GM19328 (cell line): Measurements from ENCODE around the gene RAD51B.
A peak's percentile ranks its signal among the peaks of the same experiment; 100 is the strongest.

Experiments used
- ATAC-seq: cut with Tn5 transposase; IDR thresholded peaks from one replicate; pipeline ENCODE4 v1.9.1; 2021; ENCODE audit warnings: mild to moderate bottlenecking, moderate library complexity; ENCODE audit not compliant: unreplicated experiment

RAD51B gene

DNA sequence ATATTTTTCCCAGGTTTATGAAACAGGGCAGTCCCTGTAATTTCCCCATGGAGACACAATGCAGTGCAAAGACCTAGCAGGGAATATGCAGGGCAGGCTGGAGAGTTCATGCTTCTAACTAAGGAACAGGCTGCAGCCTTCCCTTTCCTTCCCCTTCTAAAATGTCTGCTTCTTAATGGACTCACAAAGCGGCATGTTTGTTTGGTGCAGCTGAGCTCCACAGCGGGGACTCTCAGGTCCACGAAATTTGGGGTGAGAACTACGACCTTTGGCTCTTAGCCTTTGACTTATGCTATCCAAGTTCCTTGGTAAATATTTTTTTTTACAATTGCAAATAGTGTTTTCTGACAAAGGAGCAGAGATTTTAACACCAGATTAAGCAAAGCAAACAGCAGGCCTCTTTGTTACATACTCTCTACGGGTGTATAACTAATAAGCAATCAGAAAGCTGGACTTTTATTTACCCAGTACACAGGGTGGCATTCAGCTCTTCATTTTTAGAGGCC lies 649.7 kb downstream of the RAD51B start:
- no peak for ATAC-seq

DNA sequence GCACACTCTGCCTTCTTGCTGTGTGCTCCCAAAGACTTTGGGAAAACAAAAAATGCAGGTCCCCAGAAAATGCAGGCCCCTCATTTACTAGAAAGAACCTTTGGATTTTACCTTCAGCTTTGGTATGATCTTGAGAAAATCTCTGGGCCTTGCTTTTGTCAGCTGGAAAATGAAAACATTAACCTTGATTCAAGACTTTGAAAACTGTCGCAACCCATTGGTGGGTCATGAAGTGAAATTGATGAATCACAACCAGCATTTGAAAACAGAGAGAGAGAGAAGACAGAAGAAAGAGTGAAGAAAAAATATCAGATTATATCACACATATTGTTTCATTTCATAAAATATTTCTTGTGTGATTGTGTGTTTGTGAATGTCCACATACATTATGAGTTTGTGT lies 650.8 kb downstream of the RAD51B start:
- no peak for ATAC-seq

DNA sequence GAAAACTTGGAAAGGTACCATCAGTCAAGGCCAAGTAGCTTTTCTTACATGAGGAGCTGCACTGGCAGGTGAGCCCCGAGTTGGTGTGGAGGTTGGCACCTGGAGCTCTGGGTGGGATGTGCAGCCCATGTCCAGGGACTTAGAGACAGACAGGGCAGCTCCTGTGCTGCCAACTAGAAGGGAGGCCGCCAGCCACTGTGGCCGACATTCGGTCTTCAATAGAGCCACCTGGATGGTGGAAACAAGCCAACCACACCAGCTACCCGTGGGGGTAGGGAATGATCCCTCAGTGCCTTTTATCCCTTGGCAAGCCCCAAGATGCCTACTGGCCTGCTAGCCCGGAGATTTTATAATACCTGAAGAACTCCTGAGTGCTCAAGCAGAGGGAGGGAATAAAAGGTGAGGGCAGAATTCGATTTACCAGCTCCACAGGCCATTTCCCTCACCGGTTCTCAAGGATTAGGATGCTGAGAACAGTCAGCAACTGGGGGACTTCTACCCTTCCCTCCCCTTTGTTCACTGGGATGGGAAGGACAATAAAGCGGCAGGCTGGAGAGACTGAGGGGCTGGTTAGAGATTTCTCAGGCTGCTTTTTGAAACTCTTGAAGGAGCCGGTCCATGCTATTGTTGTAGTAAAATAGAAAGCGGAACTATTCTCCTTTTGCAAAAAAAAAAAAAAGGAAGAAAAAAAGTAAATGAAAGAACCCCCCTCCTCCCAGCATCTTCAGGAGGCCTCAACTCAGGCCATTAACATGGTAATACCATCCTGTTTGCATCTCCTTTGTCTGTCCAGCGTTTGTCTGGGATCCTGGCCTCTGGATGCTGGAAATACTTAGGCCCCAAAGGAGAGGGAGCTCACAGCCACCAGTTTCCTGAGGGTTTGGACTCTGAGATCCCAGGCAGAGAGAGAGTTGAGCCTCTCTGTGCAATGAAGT lies 651.7 kb downstream of the RAD51B start:
- no peak for ATAC-seq

DNA sequence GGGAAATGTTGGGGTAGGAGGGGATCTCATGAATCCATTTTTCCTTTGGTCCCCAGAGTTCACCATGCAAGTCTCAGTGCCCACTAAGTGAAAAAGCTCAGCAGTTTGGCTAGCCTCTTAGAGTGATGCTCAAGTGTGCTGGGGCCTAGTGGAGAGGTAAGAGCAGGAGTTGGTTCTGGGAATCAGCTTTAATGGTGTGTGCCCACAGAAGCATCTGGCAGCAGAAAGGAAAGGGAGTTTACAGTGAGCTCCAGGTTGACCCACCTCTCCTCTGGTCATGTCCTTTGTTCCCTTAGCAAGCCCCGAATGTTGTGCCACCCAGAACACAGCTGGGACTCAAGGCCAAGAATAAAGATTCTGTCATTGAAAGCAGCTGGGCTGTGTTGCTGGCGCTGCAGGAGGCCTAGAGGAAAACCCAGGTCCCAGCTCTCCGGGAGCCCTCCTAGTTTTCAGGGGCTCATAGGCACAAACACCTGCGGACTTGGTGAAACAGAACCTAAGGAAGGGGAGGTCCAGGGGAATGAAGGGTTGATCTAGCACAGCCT lies 652.5 kb downstream of the RAD51B start:
- no peak for ATAC-seq

DNA sequence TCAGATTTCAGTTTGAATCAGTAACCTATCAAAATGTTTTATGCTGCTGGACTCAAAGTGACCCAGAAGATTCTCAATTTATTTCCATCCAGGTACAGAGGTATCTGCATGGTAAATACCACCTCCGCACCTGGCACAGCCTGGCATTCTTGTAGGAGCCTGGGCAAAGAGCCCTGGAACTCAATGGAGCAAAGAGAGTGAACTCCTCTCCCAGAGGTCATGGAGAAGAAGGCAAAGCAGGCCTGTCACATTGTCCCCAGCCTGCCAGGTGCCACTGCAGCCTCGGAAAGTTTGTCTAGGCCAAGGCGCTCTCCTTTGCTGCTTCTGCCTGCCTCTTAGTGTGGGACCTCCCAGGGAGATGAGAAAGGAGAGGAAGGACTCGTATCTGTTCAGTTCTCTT lies 653.5 kb downstream of the RAD51B start:
- ATAC-seq, result no peak

DNA sequence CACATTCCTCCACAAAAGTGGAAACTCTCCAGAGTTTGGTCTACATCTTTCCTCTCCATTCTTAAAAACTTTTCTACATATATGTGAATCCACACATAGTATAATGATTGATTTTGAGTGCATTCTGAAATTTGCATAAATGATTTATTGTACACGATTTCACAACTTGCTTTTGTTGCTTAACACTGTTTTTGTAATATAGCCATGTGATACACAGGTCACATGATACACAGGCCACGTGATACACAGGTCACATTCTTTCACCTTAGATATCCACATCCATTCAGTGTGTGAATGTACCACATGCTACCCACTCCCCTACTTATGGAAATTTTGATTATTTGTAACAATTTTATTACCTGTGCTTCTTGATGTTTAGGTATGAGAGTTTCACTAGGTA lies 654.2 kb downstream of the RAD51B start:
- no peak for ATAC-seq

DNA sequence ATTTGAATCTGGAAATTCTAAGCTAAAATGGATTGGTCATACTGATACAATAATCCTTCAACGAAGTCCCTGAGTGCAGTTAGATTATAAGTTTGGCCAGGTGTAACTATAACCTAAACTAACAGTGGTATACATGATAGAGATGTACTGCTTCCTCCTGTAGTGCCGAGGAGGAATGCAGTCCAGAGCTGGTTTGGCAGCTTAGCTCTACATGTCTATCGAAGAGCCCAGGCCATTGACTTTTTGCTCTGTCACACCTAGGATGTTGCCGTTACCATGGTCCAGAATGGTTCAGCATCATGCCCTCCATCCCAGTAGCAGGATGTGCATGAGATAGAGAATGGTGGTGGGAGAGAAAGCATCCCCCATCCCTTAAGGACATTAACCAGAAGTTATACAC lies 655.2 kb downstream of the RAD51B start:
- ATAC-seq, result no peak

DNA sequence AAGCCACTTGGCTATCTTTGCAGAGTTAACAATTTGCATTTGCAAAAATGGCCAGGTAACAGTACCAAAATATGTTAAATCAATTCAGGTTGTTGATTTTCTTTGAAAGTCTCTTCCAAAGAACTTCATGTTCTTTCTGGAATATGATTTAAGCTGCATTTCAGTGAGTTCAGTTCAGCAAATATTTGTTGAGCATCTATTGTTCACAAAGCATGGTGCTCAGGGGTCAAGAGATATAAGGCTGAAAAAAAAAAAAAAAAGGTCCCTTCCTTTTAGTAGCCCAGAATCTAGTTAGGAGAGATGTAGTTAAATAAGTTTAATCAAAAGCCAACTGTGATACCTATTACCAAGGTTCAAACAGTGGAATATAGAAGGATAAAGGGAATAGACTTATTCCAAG lies 656.2 kb downstream of the RAD51B start:
- ATAC-seq, result no peak

DNA sequence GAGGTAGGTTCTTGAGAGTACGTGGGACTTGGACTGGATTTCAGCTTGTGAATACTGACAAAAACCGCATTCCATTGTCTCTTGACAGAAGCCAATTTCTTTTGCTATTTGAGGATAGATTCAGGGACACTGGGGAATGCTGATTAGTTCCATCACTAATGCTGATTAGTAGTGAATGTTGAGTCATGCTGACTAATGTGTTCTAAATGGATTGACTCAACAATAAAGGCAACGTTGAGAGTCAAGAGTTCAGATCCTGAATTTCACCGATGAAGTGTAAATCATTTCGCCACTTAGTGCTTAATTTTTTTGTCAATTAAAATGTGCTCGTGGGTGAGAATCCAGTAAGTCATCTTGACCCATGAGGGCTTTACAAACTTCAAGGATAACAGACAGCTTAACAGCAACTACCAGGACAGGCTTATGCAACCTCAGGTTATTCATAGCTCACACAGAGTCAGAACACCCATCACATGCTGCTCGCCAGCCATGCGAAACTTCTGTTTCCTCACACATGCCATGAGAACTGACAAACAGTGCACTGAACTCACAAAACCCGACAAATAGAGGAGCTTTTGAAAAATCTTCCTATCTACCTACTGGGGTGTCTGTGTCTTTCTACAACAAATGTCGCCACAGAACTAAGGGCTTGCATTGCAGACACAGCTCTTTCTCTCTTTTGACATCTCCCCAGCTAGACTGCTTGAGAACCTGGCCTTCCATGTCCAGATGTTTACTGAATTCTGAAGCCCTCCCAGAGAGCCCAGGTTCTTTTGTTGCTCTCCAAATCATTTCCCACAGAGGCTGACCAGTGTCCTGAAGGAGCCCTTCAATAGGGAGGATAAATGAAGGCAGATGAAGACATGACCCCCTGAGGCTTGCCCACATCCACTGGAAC lies 656.9 kb downstream of the RAD51B start:
- ATAC-seq, result peak; percentile 85

DNA sequence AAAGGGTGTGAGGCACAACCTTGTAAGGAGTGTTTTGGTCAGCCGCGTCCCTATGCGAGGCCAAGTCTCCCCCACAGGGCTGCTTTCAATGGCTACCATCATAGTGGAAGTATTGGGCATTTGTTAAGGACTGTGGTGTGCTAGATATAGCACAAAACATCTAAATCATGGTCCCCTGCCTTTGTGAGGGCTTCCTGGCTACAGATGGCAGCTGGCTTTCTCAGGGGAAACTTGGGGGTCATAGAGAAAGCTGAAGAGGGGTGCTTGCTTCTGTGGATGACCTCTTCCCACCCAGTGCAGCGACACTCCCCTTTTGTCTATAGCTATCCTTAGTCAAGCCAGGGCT lies 657.5 kb downstream of the RAD51B start:
- ATAC-seq, result no peak

DNA sequence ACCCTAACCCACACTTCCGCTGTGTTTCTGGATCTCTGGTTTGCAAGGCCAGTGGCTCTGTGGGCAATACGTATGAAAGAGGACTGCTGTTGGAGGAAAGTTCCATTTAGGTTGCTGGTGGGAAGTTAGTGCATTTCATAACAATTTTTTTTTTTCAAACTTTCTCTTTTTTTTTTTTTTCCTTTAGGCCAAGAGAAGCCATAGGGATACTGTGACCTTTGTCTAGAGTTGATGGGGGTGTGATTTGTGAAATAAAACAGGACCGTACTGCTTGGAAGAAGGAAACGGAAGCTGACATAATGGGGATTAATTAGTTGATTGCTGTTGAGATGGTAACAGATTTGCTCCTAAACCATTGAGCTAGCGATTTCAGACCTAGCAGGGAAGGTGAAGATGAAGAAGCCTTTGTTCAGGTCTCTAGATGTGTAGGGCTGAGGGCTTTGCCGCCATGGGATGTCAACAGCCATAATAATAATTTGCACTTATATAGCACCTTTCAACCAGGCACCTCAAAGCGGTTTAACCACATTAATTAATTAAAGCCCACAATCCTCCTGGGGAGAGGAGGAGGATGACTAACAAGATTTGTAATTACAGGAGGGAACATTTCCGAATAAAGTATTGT lies 658.0 kb downstream of the RAD51B start:
- ATAC-seq, result no peak

DNA sequence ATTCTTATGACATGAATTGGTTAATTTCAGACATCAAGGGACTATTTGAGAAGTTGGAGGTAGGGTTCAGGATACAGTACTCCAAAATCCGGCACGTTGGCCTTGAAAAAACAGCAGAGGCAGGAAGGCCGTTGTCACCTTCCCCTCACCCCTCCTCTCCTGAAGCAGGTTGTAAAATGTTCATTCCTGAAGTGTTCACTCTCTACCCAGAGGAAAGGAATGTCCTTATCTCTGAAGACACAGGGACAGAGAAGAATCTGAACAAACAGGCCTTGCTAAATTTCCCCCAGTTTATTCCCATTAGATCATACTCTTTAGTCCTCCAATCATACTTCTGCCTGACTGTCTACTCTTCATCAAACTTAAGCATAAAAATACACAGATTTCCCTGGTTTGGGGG lies 659.7 kb downstream of the RAD51B start:
- no peak for ATAC-seq

DNA sequence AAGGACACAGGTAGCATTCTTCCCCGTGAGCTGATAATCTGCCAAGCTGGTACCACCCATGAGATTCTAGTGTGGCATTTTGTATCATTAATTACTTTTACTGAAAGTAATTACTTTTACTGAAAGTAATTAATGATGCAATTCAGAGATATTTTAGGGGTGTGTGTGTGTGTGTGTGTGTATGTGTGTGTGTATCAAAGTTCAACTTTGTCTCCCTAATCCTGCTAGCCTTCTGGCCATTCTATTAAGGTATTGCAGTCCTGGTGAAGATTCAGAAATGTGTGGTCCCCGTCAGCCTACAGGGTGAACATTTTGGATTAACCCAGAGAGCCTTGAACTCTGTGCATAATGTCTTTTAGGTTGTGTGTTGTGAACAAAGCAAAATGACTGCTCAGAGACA lies 662.4 kb downstream of the RAD51B start:
- ATAC-seq, result no peak

DNA sequence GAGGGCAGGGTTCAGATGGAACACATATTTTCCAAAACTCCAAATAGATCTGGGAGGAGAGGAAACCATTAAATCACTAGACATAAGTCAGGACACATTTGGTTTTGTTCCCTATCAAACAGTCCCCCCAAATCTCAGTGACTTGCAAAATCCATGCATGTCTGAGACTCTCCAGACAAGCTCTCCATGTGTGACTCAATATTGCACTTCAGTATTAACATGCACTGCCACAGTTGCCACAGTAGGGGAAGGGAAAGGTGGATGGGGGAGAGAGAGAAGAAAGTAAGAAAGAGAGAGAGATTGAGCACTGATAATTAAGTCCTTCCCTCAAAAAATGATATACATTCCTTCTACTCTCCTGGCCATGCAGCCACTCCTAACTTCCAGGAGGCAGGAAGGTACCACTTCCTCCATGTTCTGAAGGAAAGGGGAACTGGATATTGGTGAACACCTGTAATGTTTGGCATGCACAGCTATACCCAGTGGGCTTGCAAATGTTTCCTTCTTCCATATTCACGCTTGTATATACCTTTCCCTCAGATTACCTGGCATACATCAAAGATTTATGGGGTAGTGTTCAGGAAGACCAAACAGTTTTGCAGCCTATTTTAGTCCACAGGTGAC lies 663.3 kb downstream of the RAD51B start:
- no peak for ATAC-seq

DNA sequence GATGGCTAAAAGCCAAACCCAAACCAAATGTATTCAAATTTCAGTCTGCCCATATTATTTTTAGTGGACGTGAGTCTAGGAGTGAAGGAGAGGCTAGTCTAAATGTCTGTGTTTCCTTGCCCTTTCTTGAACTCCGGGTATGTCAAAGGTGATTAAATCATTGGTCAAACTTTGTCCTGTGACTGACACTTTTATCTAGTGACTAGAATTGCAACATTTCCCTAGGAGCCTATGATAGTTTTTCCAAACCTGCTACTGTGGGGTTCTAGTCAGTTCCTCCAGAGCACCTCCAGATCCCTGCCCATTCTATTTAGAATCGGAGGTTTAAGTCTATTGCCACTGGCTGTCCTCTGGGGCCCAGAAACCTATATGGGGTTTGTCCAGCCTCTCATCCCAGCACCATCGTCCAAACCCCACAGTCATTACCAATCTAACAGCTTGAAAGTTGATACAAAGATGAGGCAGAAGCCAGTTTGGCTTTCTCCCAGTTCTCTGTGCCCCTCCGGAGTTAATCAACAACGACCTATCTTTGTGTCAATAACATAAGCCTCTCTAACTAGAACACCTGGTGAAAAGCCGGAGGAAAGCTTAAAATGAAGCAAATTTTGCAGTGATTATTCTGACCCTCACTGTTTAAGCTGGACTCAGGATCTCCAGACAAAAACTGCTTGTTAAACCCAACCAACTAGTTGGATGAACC lies 666.6 kb downstream of the RAD51B start:
- no peak for ATAC-seq

DNA sequence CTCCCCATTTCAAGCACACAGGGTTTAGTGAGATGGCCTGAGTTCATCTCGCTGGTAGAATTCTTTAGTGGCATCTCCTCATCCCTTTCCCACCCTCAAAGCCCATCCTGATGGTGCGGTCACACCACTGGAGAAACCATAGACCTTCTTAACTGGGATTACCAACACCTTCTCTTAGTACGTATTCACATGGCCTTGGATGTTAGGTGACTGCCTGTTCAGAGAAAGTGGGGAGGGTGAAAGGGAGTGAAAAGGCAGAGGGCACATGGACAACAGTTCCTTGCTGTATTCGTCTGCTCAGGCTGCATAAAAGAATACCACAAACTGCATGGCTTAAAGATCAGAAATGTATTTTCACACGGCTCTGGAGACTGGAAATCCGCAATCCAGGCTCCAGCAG lies 667.2 kb downstream of the RAD51B start:
- no peak for ATAC-seq

DNA sequence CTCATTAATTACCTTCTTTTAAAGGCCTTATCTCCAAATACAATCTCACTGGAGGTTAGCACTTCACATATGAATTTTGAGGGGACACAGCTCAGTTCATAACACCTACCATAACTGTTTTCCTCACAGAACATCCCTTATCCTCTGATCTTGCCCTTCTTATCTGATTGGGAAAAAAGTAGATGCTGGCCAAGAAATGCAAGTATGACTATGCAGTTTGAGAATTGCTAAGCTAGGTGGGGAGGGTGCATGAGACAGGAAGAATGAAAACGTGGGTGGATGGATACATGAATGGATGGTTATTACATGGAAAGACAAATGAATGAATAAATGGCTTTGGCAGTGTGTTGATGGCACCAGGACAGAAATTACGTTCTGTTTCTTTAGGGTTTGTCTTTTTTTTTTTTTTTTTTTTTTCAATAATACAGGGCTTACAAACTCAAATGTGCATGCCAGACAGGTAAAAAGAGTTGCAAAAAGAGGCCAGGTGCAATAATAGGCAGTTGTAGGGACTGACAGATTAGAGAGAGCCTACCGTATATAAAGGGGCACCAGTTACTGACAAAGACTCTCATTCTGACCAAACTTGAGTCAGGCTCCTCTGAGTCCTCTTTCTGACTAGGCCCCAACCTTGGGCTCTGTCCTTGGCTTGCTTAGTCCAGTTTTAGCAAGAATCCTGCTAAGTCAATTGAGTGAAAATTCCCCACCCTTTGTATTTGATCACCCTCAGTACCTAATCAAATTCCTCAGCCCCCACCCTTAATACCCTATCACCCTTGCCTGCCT lies 668.4 kb downstream of the RAD51B start:
- no peak for ATAC-seq

DNA sequence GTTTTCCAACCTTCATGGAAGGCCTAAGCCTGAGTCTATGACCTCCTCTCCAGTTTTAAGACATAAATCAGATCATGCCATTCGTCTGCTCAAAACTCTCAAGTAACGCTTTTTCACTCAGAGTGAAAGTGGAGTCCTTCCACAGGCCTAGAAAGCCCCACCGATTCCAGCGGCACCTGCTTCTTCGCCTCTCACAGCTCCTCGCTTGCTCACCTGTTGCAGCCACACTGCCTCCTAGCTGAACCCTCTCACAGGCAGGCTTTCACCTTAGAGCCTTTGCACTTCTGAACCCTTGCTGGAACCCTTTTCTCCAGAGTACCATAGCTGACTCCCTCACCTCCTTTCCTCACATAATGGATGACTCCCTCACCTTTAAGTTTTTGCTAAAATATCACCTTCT lies 672.2 kb downstream of the RAD51B start:
- ATAC-seq, result no peak
